HG02759 (cell line): ENCODE data around the gene TCF4.

ENCODE experiments used
- ATAC-seq: cut with Tn5 transposase; IDR thresholded peaks from one replicate; pipeline ENCODE4 v1.9.1; 2021; ENCODE audit warnings: mild to moderate bottlenecking, moderate library complexity; ENCODE audit not compliant: unreplicated experiment

The TCF4 gene

GRCh38 chr18:55587418-55588110, 428 bp downstream of the TCF4 start:
- ATAC-seq: no peak

GRCh38 chr18:55585920-55586561, 2.0 kb downstream of the TCF4 start:
- no peak for ATAC-seq

GRCh38 chr18:55585065-55585919, 2.7 kb downstream of the TCF4 start:
- ATAC-seq: no peak

GRCh38 chr18:55584201-55584600, 3.8 kb downstream of the TCF4 start:
- ATAC-seq: no peak

- no peak for ATAC-seq
Measured at GRCh38 chr18:55582325-55582724, 5.7 kb downstream of the TCF4 start.

GRCh38 chr18:55579501-55580270, 8.3 kb downstream of the TCF4 start:
- no peak for ATAC-seq

- no peak for ATAC-seq
Measured at GRCh38 chr18:55577812-55578539, 10.0 kb downstream of the TCF4 start.

GRCh38 chr18:55576001-55576400, 12.0 kb downstream of the TCF4 start:
- ATAC-seq: no peak

GRCh38 chr18:55575066-55575465, 12.9 kb downstream of the TCF4 start:
- ATAC-seq: no peak

GRCh38 chr18:55573386-55573785, 14.6 kb downstream of the TCF4 start:
- ATAC-seq: no peak

GRCh38 chr18:55570966-55571365, 17.0 kb downstream of the TCF4 start:
- no peak for ATAC-seq

- ATAC-seq: no peak
Measured at GRCh38 chr18:55566456-55566935, 21.5 kb downstream of the TCF4 start.

- ATAC-seq: no peak
Measured at GRCh38 chr18:55559739-55560138, 28.3 kb downstream of the TCF4 start.

GRCh38 chr18:55557211-55557610, 30.8 kb downstream of the TCF4 start:
- ATAC-seq: no peak

GRCh38 chr18:55555395-55556027, 32.5 kb downstream of the TCF4 start:
- no peak for ATAC-seq

- ATAC-seq: no peak
Measured at GRCh38 chr18:55552526-55553189, 35.3 kb downstream of the TCF4 start.

GRCh38 chr18:55551227-55551626, 36.8 kb downstream of the TCF4 start:
- no peak for ATAC-seq

GRCh38 chr18:55550471-55550870, 37.5 kb downstream of the TCF4 start:
- no peak for ATAC-seq

GRCh38 chr18:55549474-55550104, 38.4 kb downstream of the TCF4 start:
- ATAC-seq: no peak
